Anterior cingulate cortex (tissue), 58 donors: Measurements from ENCODE around the gene FSTL5.
"Not testable (repeated sequence)": the region's sequence is repeated elsewhere in the genome, so short reads cannot be mapped to it uniquely, and the experiment has no call there.

Experiments used
- DNase-seq, 58 donors: peaks; one replicate each; lab custom pipeline; 2025; lab: John Stamatoyannopoulos, UW

Gene FSTL5

DNA sequence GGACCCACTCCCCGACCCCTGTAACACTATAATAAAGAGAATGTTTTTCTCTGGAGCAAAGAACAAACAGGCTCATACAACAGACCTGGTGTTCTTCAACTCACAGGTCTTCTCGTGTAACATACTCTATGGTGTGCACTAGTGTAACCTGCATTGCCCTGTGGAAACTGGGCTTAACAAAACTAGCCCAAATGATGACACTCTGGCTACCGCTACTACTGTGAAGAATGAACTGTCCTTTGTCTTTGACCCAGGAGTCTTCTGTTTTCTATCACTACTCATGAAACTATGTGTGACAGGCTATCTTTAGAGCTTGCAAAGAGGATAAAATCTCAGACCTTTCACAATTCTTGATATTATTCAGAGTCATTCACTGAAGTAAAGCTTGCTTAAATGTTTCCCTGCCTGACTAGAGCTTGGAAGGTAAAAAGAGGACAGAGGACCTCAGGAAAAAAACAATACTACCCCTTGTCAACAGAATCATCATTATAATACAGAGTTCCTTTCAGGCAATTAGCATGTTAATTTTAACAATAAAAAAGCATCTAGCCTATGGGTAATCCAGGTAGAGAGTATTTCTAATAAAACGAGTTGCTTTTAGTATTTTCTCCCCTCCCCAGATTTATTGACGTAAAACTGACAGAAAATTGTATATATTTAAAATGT is 59.2 kb downstream of the FSTL5 start:
- DNase-seq: no peak

DNA sequence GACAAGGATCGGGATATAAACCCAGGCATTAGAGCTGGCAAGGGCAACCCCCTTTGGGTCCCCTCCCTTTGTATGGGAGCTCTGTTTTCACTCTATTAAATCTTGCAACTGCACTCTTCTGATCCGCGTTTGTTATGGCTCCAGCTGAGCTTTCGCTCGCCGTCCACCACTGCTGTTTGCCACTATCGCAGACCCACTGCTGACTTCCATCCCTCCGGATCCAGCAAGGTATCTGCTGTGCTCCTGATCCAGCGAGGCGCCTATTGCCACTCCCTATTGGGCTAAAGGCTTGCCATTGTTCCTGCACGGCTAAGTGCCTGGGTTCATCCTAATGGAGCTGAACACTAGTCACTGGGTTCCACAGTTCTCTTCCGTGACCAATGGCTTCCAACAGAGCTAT is 59.9 kb downstream of the FSTL5 start:
- not testable (repeated sequence) for DNase-seq

DNA sequence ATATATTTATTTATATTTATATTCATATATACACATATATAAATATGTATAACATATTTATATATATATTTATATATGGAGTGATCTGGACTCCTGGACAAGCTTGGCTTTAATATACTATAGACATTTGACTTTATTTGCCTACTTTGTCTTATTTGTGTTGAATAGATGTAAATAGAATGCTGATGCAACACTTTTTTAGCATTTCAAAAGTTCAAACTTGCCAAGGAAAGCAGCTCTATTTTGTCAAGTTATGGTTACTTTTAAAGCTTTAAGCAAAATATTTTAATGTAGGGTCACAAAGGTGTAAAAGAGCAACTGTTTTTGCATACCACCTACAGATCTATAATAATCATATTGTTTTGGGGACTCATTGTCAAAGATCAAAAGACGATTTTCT is 61.1 kb downstream of the FSTL5 start:
- no peak for DNase-seq

DNA sequence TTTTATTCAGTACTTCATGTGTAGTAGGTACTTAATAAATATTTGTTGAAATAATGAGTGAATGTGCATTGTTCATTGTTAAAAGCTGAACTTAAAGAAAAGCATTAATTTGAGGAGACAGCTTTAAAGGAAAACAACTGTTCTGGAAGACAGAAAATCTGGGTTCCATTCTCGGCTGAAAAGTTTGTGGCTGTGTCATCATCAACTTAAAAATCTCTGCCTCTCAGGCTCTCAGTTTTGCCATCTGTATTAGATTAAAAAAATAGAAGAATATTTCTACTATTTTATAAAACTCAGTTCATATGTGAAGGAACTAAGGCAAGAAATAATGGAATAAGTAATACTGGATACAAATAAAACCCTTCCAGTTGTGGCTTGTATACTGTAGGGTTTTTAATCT is 62.5 kb downstream of the FSTL5 start:
- no peak for DNase-seq

DNA sequence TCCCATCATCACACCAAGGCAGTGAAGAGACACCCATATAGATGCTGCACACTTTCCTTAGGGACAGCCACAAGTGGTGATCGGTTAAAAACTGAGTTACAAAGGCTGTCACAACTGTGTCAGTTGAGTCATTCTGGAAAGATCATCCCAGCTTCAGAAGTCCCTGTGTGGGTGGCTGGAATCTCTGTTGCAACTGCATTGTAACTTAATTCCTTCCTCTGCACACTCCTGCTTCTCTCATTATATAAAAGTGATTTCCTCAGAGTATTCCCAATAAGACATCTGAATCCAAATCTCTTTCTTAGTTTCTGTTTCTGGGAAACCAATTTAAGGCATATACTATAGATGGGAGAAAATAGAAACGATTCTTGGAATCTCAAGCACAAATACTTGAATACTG is 88.1 kb downstream of the FSTL5 start:
- no peak for DNase-seq

DNA sequence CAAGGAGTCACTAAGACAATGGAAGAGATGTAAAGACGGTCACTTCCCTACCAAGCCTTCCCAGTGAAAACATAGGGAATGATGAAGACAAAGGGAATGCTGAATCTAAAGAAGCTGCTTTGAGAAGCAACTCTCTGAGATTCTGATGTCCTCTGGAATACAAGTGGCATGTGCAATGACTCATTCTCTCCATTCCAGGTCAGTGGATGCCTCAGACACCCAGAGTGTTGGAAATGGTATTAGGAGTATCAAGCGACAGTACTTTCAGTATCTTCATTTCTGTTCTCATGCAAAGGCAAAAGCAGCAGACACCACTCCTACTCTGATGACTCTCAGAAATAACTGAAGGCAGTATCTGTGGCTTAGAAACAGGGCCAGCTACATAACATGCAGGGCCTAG is 102.6 kb downstream of the FSTL5 start:
- no peak for DNase-seq

DNA sequence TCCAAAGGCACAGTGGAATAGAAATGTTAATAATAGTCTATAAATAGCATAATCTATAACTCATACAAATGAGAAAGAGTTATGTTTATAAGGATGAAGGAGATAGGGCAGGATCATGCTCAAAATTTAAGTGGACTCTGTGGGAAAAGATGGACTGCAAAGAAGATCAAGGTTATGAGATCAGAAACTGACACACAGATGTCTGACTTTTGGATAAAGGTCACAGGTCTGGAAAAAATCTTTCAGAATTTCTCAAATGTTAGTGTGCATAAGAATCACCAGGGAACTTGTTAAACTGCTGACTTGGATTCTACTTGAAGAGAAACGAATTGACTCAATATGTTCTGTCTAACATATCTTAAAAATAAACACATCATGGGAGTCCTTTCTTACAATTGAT is 104.1 kb downstream of the FSTL5 start:
- DNase-seq: no peak

DNA sequence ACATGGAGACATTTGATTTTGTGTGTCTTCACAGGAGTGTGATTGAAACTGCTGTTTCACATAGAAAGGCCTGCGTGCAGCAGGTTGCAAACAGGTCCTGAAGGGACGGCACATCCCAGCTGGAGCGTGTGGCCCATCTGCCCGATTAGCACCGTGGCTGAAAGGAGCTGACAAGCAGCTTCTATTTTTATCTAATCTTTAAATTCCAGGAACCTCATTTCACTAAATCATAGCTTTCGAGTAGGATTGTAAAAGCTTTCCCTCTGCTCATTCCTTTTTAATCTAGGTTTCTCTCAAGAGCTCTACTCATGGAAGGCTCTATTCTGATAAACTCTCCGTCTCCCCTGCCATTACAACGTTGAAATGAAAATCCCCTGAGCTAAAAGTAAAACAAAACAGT is 106.8 kb downstream of the FSTL5 start:
- DNase-seq: peak in 8 of 58 donors; percentile 0 to 6 (median 1)

DNA sequence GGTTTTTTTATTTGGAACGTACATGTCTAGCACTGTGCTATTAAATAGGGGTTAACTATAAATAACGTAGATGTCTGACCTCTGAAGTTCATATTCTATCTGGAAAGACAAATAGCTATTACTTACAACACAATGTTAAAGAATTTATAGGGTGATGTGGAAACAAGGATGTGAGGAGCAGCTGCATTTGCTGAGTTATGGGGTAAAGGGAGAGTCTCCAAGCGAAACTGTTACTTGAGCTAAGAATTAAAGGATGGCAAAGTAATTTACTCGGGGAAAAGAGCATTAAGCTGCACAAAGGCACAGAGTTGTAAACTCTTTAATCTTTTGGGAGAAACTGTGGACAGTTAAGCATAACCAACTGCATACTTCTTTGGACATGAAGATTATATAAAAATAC is 117.7 kb downstream of the FSTL5 start:
- no peak for DNase-seq

DNA sequence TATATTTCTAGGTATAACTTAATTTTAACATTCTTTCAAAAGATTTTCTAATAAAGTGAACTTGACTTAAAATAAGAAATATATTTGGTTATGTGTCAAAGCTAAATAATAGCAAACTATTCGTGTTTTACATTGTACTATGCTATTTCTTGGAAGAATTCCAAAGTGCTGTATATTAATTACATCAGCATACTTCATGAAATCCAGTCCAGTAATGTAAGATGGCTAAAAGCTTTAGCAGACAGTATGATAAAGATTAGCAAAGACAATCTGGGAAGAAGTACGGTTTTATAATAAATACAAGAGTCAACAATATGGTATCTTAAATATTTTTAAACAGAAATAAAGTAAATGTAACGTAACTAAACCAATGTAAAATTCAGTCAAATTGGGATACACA is 125.7 kb downstream of the FSTL5 start:
- no peak for DNase-seq

DNA sequence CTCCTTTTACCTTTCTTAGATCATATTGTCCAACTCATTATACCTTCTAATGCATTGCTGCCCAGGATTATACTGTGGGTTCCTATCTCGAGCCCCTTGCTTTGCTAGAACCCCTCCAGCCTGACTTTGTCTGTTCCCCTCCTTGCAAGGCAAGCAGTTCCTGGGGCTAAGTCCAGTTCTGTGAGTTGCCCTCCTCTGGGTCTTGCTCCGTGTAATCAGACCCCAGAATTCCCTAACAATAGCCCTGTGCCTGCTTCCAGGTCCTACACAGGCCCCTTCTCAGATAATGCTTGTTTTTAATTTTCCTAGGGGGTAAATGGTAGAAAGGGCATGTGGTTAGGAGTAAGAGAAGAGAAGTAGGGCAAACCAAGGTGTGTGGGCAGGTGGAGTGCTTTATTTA is 145.9 kb downstream of the FSTL5 start:
- DNase-seq: no peak

DNA sequence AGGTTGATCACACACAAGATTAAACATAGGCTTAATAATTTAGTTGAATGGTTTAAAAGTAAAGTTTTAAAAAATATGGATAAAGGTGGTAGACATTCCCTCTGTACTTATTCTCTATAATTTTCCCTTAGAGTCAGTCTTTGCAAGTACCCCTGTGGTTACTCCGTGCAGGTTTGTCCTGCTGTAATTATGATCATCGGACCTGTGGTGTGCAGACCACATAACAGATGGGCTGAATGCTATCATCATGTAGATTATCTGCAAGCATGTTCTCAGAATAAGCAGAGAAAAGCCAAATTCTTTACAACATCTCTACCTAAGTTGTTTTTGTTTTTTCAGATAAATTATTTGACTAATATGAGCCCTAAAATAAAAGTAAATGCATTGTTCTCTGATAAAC is 146.8 kb downstream of the FSTL5 start:
- no peak for DNase-seq

DNA sequence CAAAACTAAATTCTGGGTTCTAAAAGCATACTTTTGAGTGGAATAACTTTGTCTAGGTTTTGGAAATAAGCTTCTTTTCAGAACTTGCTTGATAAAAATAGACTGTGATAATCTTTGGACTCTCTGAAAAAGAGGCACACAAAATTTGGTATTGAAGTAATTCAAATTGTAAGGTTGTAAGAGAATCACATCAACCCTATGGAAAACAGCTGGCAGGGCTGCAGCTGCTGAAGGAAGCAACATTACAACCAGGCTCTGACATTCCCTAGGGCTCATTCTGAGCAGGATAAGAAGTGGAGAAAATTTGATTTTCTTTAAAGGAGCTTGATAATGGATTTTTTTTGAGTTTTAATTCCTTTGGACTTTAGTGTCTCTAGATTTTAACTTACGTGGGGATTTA is 147.6 kb downstream of the FSTL5 start:
- no peak for DNase-seq

DNA sequence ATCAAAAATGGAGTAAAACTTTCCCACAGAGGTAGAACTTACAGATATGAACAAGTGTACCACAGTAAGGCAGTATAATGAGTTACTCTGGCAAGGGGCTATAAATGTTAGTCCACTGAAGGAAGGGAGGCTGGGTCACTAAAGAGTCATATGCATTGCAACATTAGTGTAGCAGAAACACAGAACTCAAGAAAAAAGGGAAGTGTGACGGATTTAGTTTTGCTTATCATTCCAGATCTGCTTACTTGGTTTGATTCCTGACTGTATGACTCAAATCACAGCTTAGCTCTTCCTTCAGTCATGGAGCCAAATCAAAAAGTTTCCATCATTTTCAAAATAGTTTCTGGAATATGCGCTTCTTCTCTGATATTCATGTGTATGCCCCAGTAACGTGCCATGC is 148.7 kb downstream of the FSTL5 start:
- peak in 1 of 58 donors; percentile 44 for DNase-seq

DNA sequence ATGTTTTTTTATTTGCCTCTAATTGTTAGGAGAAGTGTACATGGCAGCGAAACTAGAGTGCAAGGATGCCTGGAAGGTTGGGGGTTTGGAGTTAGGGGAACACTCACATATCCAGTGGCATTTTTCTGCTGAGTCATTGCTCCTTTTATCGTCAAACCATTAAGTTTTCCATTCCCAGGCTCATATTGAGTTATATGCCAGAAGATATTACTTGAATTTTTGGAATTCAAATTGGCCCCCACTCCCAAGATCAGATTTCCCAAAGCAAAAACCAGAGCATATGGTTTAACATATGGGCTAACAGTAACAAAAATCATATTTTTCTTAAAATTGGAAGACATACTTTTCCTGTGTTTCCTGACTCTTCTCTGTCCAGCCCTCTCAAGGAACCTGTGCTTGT is 152.7 kb downstream of the FSTL5 start:
- peak in 1 of 58 donors; percentile 0 for DNase-seq

DNA sequence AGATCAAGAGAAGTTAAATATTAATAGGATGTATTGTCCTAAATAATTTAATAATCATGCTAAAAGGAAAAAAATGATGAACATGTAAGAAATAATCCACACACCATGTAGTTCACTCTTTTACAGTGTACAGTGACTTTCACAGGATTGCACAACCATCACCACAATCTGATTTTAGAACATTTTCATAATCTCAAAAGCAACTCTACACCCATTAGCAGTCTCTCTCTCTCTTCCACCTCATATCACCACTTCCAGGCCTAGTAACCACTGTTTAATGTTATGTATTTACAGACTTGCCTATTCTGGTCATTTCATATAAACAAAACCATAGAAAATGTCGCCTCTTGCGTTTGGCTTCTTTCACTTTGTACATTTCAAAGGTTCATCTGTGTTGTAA is 153.4 kb downstream of the FSTL5 start:
- DNase-seq: no peak

DNA sequence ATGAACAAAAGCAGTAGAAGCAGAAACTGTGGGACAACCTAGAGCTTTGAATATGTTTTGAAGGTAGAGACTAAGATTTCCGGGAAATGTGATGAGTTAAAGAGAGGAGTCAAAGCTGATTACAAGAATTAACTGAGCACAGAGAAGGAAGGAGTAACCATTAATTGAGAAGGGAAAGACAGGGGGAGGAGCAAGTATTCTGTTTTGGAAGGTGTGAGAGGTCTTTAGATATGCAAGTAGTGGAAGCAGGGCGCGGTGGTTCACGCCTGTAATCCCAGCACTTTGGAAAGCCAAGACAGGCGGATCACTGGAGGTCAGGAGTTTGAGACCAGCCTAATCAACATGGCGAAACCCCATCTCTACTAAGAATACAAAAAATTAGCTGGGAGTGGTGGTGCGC is 171.5 kb downstream of the FSTL5 start:
- DNase-seq: no peak

DNA sequence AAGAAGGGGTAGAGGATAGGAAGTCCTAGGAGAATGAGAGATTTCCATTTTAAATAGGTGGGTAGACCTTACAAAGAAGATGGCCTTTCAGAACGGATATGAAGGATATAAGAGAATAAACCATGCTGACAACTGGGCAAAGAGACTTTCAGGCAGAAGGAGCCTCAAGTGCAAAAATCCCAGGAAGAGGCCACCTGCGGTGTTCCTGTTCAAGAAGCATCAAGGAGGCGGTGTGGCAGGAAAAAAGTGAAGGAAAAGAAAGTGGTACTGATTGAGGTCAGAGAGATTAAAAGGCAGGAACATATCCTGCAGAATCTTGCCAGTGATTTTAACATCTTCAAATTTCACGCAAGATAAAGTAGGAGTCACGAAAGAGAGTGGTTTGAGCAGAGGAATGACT is 172.0 kb downstream of the FSTL5 start:
- DNase-seq: no peak

DNA sequence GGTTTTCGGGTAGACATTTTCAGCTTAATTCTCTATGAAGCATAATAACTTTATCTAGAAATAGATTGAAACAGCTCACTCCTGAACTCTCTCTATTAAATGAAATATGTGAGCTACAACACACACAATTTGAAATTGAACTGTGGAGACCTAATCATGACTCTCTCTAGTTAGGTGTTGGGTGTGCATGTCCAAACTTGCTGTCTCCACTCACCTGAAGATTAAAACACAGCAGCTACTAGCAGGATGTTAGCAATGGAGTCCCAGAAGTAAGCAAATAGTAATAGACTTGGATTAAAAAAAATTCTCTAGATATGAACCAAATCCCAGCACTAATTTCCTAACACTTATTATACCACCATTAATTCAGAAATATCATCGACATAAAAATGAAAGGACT is 173.1 kb downstream of the FSTL5 start:
- DNase-seq: no peak

DNA sequence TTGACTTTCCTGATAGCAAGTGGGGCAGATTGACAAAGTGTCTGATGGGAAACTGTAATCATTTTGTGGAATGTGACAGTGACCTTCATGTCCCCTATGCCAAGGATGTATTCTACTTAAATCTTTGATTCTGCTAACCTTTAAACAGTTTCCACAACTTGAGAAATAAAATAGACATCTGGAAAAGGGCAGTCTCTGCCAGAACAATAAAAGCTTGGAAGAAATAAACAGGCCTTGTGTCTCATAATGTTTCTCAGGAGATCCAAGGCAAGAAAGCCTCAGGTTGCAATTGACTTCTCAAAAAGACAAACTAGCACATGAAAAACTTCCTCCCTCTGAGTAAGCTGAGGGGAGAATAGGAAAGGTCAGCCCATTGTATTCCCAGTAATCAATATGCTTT is 174.9 kb downstream of the FSTL5 start:
- DNase-seq: no peak

DNA sequence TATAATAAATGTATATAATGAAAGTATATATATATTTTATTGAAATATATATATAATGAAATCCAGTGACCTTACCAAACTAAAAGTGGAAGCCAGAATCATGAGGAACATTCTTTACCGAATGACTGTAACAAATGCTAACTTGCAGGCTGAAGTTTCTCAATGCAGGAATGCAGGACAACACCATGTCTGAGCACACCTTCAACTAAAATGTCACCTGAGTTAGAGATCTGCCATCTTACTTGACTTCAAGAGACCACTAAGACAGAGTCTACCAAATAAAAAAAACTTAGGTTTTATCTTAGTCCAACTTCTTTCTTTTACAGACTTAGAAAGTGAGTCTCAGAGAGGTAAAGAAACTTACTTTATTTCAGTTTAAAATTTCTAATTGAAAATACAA is 176.2 kb downstream of the FSTL5 start:
- no peak for DNase-seq

DNA sequence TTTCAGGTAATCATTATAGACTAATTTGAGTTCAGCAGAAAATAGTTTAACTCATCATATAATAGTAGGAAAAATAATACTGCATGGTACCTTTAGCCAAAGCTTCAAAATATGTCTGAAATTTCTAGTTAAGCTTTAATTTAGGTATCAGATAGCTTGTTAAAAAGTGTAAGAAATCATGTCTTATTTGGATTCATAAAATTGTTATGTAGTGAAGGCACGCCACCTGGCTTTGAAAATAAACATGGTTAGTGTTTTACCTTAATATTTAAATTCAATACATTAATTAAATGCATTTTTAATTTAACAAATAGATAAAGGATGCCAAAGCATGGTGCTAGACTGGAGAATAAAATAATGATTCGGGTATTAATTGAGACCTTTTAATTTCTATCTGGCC is 211.4 kb downstream of the FSTL5 start:
- DNase-seq: no peak
